ENCODE results near the gene UNC80.

DNA sequence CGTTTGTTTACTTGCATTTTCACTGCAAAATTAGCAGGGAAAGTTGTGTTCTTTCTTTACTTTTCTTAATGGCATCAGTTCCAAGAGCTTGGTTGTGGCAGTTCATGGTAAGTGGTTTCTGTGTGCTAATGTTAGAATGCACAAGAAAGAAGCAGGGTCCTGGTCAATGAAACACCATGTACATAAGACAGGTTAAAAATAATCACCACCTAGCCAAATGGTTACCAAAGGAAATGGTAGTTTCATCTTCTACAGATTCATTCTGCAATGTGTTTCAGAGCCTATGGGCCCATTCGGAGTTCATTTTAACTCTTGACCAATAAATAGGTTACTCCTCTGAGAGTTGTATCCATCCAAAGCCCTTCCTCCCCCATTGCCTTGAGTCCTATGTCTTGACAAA, 212.7 kb downstream of the UNC80 start:
- TF ChIP-seq, protein P1, sequence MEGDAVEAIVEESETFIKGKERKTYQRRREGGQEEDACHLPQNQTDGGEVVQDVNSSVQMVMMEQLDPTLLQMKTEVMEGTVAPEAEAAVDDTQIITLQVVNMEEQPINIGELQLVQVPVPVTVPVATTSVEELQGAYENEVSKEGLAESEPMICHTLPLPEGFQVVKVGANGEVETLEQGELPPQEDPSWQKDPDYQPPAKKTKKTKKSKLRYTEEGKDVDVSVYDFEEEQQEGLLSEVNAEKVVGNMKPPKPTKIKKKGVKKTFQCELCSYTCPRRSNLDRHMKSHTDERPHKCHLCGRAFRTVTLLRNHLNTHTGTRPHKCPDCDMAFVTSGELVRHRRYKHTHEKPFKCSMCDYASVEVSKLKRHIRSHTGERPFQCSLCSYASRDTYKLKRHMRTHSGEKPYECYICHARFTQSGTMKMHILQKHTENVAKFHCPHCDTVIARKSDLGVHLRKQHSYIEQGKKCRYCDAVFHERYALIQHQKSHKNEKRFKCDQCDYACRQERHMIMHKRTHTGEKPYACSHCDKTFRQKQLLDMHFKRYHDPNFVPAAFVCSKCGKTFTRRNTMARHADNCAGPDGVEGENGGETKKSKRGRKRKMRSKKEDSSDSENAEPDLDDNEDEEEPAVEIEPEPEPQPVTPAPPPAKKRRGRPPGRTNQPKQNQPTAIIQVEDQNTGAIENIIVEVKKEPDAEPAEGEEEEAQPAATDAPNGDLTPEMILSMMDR (IDR thresholded peaks at IDR 0.05), result no peak
- no peak for TF ChIP-seq POLR2A (IDR thresholded peaks at IDR 0.05)

Measured in gastroesophageal sphincter (tissue), 3 donors.